Measurements from ENCODE around the gene BAZ2B.

Gene BAZ2B

DNA sequence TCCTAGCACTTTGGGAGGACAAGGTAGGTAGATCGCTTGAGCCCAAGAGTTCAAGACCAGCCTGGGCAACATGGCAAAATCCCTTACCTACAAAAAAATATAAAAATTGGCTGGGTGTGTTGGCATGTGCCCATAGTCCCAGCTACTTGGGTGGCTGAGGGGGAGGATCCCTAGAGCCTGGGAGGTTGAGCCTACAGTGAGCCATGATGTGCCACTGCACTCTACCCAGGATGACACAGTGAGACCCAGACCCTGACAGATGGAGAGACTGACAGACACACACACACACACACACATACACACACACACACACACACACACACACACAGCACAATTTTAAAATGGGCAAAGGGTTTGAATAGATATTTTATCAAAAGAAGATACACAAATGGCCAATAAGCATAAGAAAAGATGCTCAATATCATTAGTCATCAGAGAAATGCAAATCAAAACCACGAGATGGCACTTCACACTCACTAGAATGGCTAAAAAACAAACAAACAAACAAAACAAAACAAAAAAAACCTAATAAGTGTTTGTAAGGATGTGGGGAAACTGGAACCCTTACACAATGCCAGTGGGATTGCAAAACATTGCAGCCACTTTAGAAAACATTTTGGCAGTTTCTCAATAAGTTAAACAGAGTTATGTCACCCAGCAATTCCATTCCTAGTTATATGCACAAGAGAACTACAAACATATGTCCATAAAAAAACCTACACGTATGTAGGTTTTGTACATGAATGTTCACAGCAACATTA lies 42.3 kb downstream of the BAZ2B start:
- DNase-seq (ENCODE audit: low read depth), result peak; percentile 45

DNA sequence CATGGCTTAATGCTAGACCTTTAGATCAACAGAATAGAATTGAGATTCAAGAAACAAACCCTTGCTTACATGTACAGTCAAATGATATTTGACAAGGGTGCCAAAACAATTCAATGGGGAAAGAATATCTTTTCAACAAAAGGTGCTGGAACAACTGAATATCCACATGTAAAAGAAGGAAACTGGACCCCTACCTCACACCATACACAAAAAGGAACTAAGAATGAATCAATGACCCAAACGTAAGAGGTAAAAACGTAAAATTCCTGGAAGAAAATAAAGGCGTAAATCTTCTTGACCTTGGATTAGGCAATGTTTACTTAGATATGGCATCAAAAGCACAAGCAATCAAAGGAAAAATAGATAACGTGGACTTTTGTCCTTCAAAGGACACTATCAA lies 43.1 kb downstream of the BAZ2B start:
- DNase-seq (ENCODE audit: low read depth), result no peak

GRCh38 chr2:159572459-159572858 lies 43.9 kb downstream of the BAZ2B start:
- no peak for DNase-seq (ENCODE audit: low read depth)

- peak; percentile 36 for DNase-seq (ENCODE audit: low read depth)
Measured at GRCh38 chr2:159571540-159572260, 44.6 kb downstream of the BAZ2B start.

GRCh38 chr2:159564081-159564480 lies 52.3 kb downstream of the BAZ2B start:
- no peak for DNase-seq (ENCODE audit: low read depth)

DNA sequence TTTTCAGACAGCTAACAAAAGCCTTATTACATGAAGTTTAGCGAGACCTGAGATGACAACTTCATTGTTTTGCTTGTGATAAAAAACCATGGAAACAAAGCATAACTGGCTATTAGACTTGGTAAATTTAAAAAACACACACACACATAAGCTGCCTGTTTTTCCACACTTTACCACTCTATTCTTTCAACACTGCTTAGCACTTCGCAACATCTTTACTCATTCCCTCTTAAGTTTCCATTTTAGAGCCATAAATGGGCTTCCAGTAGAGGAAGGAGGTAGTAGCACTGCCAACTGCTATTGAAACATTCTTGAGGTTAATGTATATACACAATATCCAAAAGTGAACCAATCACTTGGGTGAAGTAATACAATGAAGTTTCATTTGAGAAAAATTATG lies 54.1 kb downstream of the BAZ2B start:
- DNase-seq (ENCODE audit: low read depth), result no peak

DNA sequence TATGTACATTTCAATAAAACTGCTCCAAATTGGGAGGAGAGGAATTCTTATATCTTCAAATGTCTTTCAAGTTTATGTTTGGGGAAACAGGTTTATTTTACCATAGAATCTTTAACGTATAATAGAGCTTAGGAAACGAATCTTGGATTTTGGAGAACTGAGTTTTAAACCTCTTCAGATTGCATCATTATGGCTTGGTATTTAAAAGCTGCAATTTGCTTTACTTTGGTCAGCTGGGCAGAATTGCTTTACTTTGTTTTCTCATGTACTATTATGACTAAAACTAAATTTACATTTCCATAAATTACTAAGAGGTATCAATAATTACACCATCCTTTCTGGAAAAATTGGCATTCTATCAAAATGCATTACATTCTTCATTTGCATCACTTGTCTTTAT lies 54.6 kb downstream of the BAZ2B start:
- no peak for DNase-seq (ENCODE audit: low read depth)

DNA sequence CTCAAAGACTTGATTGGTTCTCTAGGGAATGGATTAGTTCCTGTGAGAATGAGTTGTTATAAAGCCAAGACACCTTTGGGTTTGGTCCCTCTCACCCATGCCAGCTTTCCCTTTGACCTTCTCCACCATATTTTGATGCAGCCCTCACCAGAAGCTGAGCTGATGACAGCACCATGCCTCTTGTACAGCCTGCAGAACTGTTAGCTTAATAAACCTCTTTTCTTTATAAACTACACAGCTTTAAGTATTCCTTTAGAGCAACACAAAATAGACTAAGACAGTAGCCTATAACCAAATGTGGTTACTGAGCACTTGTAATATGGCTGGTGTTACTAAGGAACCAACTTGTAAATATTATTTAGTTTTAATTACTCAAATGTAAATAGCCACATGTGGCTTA lies 55.1 kb downstream of the BAZ2B start:
- DNase-seq (ENCODE audit: low read depth), result no peak

GRCh38 chr2:159559034-159559433 lies 57.3 kb downstream of the BAZ2B start:
- no peak for DNase-seq (ENCODE audit: low read depth)

- DNase-seq (ENCODE audit: low read depth), result no peak
Measured at GRCh38 chr2:159558479-159558878, 57.9 kb downstream of the BAZ2B start.

DNA sequence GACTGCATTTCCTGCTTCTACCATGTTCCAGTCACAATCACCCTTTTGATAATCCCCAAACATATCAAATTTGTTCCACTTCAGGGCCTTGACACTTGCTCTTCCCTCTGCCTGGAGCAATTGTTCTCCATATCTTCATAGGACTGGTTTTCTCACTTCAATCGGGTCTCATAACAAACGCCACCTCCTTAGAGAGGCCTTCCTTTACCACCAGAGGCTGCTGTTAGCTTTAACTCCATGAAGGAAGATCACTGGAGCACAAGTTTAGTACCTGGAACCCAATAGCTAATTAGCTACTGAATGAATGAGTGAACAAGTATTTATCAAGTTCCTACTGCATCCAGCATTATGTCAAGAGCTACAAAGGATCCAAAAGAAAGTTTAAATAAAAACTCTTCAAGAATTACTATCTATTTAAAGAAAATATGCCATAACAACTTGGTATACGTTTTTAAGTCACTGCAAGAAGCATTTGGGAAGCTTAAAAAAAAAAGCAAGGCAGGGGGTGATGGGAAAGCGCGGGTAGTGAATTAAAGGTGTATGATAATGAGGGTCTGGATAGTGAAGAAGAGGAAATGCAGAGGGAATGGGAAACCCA lies 58.8 kb downstream of the BAZ2B start:
- DNase-seq (ENCODE audit: low read depth), result no peak

DNA sequence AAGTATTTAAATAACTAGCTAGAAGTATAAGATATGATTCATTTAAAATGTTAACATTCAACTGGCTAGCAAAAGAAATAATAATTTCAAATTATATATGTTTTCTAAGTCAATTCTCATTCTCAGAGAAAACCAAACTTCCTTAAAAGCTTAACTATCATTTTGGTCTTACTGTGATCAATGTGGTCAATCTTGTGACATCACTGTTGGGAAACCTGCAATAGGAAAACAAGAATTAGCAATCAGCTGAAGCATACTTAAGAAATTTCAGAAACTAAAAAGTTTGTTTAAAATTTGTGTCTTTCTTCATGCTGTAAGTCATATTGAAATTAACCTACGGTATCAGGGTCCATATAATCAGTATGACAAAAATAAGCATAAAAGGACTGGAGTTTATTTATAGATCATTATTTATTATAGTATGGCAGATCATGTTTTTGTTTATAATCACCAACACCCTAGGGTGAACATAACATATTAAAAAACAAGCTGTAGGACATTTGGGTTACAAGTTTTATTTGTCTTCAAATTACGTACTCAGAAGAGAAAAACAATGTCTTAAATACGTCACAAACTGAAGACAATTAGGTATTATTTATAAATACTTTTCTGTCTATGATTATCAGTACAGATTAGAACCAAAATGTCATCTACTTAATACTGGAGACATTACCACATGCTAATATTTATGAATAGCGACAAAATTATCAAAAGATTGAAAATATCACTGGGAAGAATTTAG lies 60.5 kb downstream of the BAZ2B start:
- no peak for DNase-seq (ENCODE audit: low read depth)

- DNase-seq (ENCODE audit: low read depth), result no peak
Measured at GRCh38 chr2:159553727-159554126, 62.6 kb downstream of the BAZ2B start.

DNA sequence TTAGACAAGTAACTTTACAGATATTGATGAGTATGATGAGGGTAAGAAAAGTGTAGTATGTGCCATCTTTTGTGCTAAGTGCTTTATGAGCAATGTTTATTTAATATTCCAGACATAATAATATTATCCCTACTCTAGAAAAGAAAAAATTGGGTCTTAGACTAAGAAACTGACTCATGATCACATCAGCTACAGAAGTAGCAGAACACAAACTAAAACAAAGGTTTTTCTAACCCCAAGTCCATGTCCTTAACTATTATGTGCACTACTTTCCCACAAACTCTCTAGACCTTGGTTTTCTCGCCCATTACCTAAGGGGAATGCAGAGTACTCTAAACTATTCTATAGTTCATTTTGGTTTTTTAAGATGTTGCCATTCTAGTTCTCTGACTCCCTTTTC lies 64.5 kb downstream of the BAZ2B start:
- DNase-seq (ENCODE audit: low read depth), result no peak

GRCh38 chr2:159550231-159550630 lies 66.1 kb downstream of the BAZ2B start:
- no peak for DNase-seq (ENCODE audit: low read depth)

GRCh38 chr2:159549234-159549633 lies 67.1 kb downstream of the BAZ2B start:
- no peak for DNase-seq (ENCODE audit: low read depth)

DNA sequence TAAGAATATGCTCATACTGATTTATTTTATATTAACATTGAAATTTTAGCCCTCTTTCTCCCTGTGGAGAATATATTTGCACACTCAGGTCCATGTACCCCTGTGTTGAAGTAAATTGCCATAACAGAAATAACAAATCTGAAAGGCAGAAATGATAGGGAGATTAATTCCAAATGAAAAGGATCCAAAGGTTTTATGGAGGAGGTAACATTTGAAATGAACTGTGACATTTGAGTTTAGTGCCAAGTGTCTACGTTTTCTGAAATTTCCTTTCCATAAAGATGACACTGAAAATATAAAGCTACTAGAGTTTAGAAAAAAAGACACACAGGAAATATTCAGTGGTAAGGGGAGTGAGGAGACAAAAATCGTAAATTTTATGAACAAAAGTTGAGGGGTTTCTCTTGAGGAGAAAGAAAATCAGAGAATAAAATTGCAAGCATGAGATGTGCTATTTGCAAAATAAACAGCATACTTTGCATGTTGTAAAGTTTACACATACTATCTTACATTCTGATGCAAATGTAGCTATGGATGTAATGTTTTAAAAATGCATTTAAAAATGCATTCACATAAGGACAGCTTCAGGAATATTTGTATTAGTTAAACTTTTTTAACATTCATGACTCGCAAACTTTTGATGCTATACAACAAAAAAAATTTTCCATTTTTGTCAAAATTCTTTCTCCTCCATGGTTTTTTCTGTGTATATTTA lies 69.5 kb downstream of the BAZ2B start:
- DNase-seq (ENCODE audit: low read depth), result no peak

GRCh38 chr2:159546039-159546438 lies 70.3 kb downstream of the BAZ2B start:
- DNase-seq (ENCODE audit: low read depth), result no peak

GRCh38 chr2:159545085-159545484 lies 71.3 kb downstream of the BAZ2B start:
- no peak for DNase-seq (ENCODE audit: low read depth)

DNA sequence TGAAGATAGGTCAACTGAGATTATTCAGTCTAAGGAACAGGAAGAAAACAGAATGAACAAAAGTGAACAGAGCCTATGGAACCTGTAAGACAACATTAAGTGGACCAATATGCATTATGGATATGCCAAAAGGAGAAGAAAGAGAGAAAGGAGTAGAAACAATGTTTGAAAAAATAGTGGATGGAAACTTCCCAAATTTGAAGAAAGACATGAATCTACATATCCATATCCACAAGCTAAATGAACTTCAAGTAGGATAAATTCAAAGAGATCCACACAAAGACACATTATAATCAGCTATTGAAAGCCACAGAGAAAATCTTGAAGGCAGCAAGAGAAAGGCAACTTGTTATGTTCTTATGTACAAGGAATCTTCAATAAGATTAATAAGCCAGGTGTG lies 74.2 kb downstream of the BAZ2B start:
- no peak for DNase-seq (ENCODE audit: low read depth)

GRCh38 chr2:159539701-159540100 lies 76.6 kb downstream of the BAZ2B start:
- DNase-seq (ENCODE audit: low read depth), result no peak

DNA sequence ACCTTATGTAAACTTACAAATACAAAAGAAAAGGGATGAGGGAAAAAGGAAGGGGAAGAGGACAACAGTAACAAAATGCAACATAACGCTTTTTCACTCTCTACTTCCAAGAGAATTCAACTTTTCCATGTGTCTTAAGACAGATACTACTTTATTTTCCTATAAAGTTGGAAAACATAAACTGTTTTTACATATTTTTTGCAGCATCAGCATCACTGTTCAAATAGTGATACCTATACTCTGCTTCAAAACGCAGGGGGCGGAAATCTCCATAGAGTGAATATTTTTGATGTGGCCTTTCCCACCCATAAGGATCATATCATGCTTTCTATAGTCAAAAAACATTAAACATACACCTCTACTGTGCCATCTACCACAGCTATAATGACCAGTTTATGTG lies 77.5 kb downstream of the BAZ2B start:
- DNase-seq (ENCODE audit: low read depth), result no peak
